Hepatocyte (in vitro differentiated cells): ENCODE measurements around the gene SNCB. TPM values are rescaled to one million over a fixed set of nuclear protein-coding genes. Genes with fewer than 3 reads are reported as not detected.

Source experiments
- DNase-seq: peaks from one replicate; pipeline ENCODE4 v3.0.0-alpha.2; 2016; ENCODE audit warnings: low spot score
- H2AFZ ChIP-seq: fragments of 200-600 bp; sonication (generic); 2 replicates; pipeline ENCODE4 v1.6.0; 2016; ENCODE audit warnings: antibody characterized with exemption, mild to moderate bottlenecking
- H3K27ac ChIP-seq: fragments of 200-600 bp; sonication (generic); 2 replicates; pipeline ENCODE4 v1.5.1; 2016; ENCODE audit warnings: mild to moderate bottlenecking
- H3K27me3 ChIP-seq: fragments of 200-600 bp; sonication (generic); 2 replicates; pipeline ENCODE4 v1.6.1; 2016
- H3K36me3 ChIP-seq: fragments of 200-600 bp; sonication (generic); replicated peaks from 2 replicates; pipeline ENCODE4 v1.5.1; 2016; ENCODE audit warnings: low read depth; ENCODE audit not compliant: insufficient read depth
- H3K4me1 ChIP-seq: fragments of 200-600 bp; sonication (generic); 2 replicates; pipeline ENCODE4 v1.5.1; 2016; ENCODE audit warnings: mild to moderate bottlenecking, moderate library complexity; ENCODE audit not compliant: insufficient read depth
- H3K4me2 ChIP-seq: fragments of 200-600 bp; sonication (generic); 2 replicates; pipeline ENCODE4 v1.6.0; 2016
- H3K4me3 ChIP-seq: fragments of 200-600 bp; sonication (generic); 2 replicates; pipeline ENCODE4 v1.5.1; 2016; ENCODE audit warnings: mild to moderate bottlenecking
- H3K79me2 ChIP-seq: fragments of 200-600 bp; sonication (generic); 2 replicates; pipeline ENCODE4 v1.6.0; 2017; ENCODE audit warnings: mild to moderate bottlenecking
- H3K9me2 ChIP-seq: fragments of 200-600 bp; sonication (generic); replicated peaks from 2 replicates; pipeline ENCODE4 v1.6.0; 2017; ENCODE audit warnings: mild to moderate bottlenecking; ENCODE audit not compliant: insufficient read depth
- H3K9me3 ChIP-seq: fragments of 200-600 bp; sonication (generic); 2 replicates; pipeline ENCODE4 v1.5.1; 2016; ENCODE audit warnings: low read depth, mild to moderate bottlenecking
- H4K20me1 ChIP-seq: fragments of 200-600 bp; sonication (generic); 2 replicates; pipeline ENCODE4 v1.6.0; 2016; ENCODE audit warnings: mild to moderate bottlenecking; ENCODE audit not compliant: insufficient read depth, poor library complexity, severe bottlenecking
- CTCF ChIP-seq: fragments of 200-600 bp; sonication (generic); IDR thresholded peaks from 2 replicates; pipeline ENCODE4 v1.5.1; 2016; ENCODE audit warnings: antibody characterized with exemption, mild to moderate bottlenecking; ENCODE audit not compliant: poor library complexity
- EZH2 ChIP-seq: fragments of 200-600 bp; sonication (generic); IDR thresholded peaks from 2 replicates; pipeline ENCODE4 v1.6.1; 2016; ENCODE audit warnings: antibody characterized with exemption, mild to moderate bottlenecking, borderline replicate concordance
- EZH2phosphoT487 ChIP-seq: fragments of 200-600 bp; sonication (generic); IDR thresholded peaks from one replicate; pipeline ENCODE4 v1.6.1; 2018; ENCODE audit warnings: antibody characterized with exemption, mild to moderate bottlenecking, low read depth, moderate library complexity; ENCODE audit not compliant: unreplicated experiment, severe bottlenecking
- WGBS: methylation state at CpG from one replicate; pipeline ENCODE4 v1.1.6; 2016; ENCODE audit warnings: low lambda C conversion rate; ENCODE audit errors: missing lambda C conversion rate; 5-methylcytosine and 5-hydroxymethylcytosine counted together
- polyA plus RNA-seq: library from polyadenylated mRNA; unstranded; fragments of >200 nt; fragmentation: Nextera tagmentation; extraction: Ambion mirVana; gene quantifications from 2 replicates; pipeline ENCODE4 v1.2.1, GENCODE V29; 2016
- total RNA-seq: library from RNA; depleted of rRNA; stranded (reverse); fragments of >200 nt; gene quantifications from 2 replicates; pipeline ENCODE4 v1.2.3, GENCODE V29; 2014

The SNCB gene
- total and polyA plus RNA-seq, 2 experiments from 2014 or later, result 0.57 TPM; not detected in 1

- H3K4me3 ChIP-seq, result no peak overlapping the region
- WGBS, result 80% methylated on average over 7 of the region's 7 CpGs
- H3K9me3 ChIP-seq, result no peaks in the 10 kb centered on the region
- H3K4me2 ChIP-seq, result no peak overlapping the region
- no peaks in the 10 kb centered on the region for H3K36me3 ChIP-seq
- no peaks in the 10 kb centered on the region for H3K4me1 ChIP-seq
- no peaks in the 10 kb centered on the region for H3K79me2 ChIP-seq
- H4K20me1 ChIP-seq, result no peaks in the 10 kb centered on the region
- no peak overlapping the region for H2AFZ ChIP-seq
- TF ChIP-seq EZH2 (no peak), CTCF (no peak), EZH2phosphoT487 (no peak)
- no peak overlapping the region for H3K27ac ChIP-seq
- H3K27me3 ChIP-seq, result peaks cover 55% of the 10 kb centered on the region
- no peak for DNase-seq
- H3K9me2 ChIP-seq, result no peaks in the 10 kb centered on the region
Measured at GRCh38 chr5:176616511-176616910, 13.8 kb downstream of the SNCB start.

- Histone ChIP-seq H3K4me3 (no peak overlapping the region), H3K27me3 (peaks cover 39% of the 10 kb centered on the region), H3K4me1 (no peaks in the 10 kb centered on the region), H3K9me3 (no peaks in the 10 kb centered on the region), H2AFZ (no peak overlapping the region), H4K20me1 (no peaks in the 10 kb centered on the region), H3K27ac (no peak overlapping the region), H3K36me3 (no peaks in the 10 kb centered on the region), H3K9me2 (no peaks in the 10 kb centered on the region), H3K79me2 (no peaks in the 10 kb centered on the region), H3K4me2 (no peak overlapping the region)
- no peak for DNase-seq
- 79% methylated on average over 6 of the region's 8 CpGs for WGBS
- TF ChIP-seq EZH2 (no peak), EZH2phosphoT487 (no peak), CTCF (no peak)
Measured at GRCh38 chr5:176614805-176615478, 15.4 kb downstream of the SNCB start.

DNA sequence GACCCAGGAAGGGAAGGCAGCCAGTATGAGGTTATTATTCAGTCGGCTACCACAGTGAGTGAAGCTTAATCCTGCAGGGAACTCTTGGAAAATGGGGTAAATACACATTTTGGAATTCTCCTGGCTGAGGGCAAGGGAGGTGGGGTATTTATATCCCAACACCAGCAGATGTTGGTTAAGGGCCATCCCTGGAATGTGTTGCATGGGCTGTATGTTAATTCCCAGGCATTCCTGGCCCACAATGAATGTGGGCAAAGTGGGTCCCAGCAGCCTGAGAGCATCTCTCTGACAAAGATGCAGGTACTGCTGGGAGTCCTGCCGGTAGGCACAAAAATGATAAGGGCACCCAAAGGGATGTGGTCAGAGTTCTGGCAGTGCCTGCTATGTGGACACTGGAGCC is 17.5 kb downstream of the SNCB start:
- TF ChIP-seq CTCF (no peak), EZH2phosphoT487 (no peak), EZH2 (no peak)
- H3K9me3 ChIP-seq, result no peaks in the 10 kb centered on the region
- 78% methylated on average over 2 of the region's 2 CpGs for WGBS

GRCh38 chr5:176612008-176612407 is 18.3 kb downstream of the SNCB start:
- DNase-seq, result no peak
- Histone ChIP-seq H3K9me3 (no peaks in the 10 kb centered on the region), H4K20me1 (no peaks in the 10 kb centered on the region), H3K27me3 (peaks cover 12% of the 10 kb centered on the region), H2AFZ (no peak overlapping the region), H3K27ac (no peak overlapping the region), H3K4me3 (no peak overlapping the region), H3K9me2 (no peaks in the 10 kb centered on the region), H3K4me1 (no peaks in the 10 kb centered on the region), H3K4me2 (no peak overlapping the region), H3K79me2 (no peaks in the 10 kb centered on the region), H3K36me3 (no peaks in the 10 kb centered on the region)
- no peak for TF ChIP-seq EZH2
- TF ChIP-seq EZH2phosphoT487, result no peak
- no peak for TF ChIP-seq CTCF
- WGBS, result 89% methylated on average over 6 of the region's 6 CpGs

More for the DNA sequence above, 17.5 kb downstream of the SNCB start:
- Histone ChIP-seq H3K4me1 (no peaks in the 10 kb centered on the region), H3K4me3 (no peak overlapping the region), H3K27ac (no peak overlapping the region), H3K9me2 (no peaks in the 10 kb centered on the region), H3K79me2 (no peaks in the 10 kb centered on the region), H3K4me2 (no peak overlapping the region), H3K36me3 (no peaks in the 10 kb centered on the region), H4K20me1 (no peaks in the 10 kb centered on the region), H3K27me3 (peaks cover 18% of the 10 kb centered on the region), H2AFZ (no peak overlapping the region)
- DNase-seq, result no peak
